K562 (cell line): ENCODE results near the gene DNAJB12. TPM values are rescaled to one million over a fixed set of nuclear protein-coding genes. Genes with fewer than 3 reads are reported as not detected.
A peak's percentile ranks its signal among the peaks of the same experiment; 100 is the strongest.

Experiments
- ATAC-seq: fragments of 200-7000 bp; cut with Tn5 transposase; 3 replicates; pipeline ENCODE4 v1.9.1; 2020; ENCODE audit warnings: moderate library complexity
- BruUV-seq: library from RNA; stranded (reverse); fragments of 400-500 nt; replicated peaks from 2 replicates; lab custom pipeline; 2021; lab: Mats Ljungman, UMichigan
- CTCF ChIA-PET: fragments of 300-600 bp; formaldehyde crosslinking; extraction: SDS; loops from one replicate; lab custom pipeline; 2021; ENCODE audit warnings: low intra/inter-chr PET ratio; lab: Yijun Ruan, JAX
- POLR2A ChIA-PET: fragments of 300-600, 350-650 bp; sonication (Branson Sonifier 250); formaldehyde crosslinking; extraction: SDS; loops from one replicate; lab custom pipeline; 2021; ENCODE audit warnings: antibody characterized with exemption, inconsistent platforms; lab: Yijun Ruan, JAX
- DNase-seq, 4 experiments: peaks; one replicate each; pipeline versions ENCODE4 v3.0.0 to v3.0.0-alpha.2; 2011 to 2018; ENCODE audit warnings: low spot score in 3 of 4, mixed read lengths in 3 of 4; ENCODE audit errors: extremely low read depth in 1 of 4
- FAIRE-seq: peaks from 2 replicates; lab custom pipeline; 2011; peaks lifted over from hg19 to GRCh38; lab: Jason Lieb, UNC
- H2AFZ ChIP-seq: 2 replicates; pipeline ENCODE4 v1.6.0; 2011; ENCODE audit warnings: low read depth, low read length, control low read depth, inconsistent platforms
- H3K27ac ChIP-seq: fragments of 200-600 bp; 3 replicates; pipeline ENCODE4 v1.8.0; 2011; ENCODE audit warnings: low read depth, mild to moderate bottlenecking, control low read depth, inconsistent platforms, low read length, moderate library complexity, mixed read lengths; ENCODE audit errors: extremely low read depth
- H3K27me3 ChIP-seq, 2 experiments: fragments of 300-600 bp in 1 of 2; 2 replicates in 1 of 2; 3 replicates in 1 of 2; pipeline versions ENCODE4 v1.6.0 to v1.8.0; 2011; ENCODE audit warnings: inconsistent platforms in 2 of 2, low read length in 2 of 2, mild to moderate bottlenecking in 1 of 2, mixed read lengths in 1 of 2, moderate library complexity in 1 of 2; ENCODE audit not compliant: control insufficient read depth in 2 of 2, insufficient read depth in 2 of 2
- H3K36me3 ChIP-seq: fragments of 300-600 bp; 3 replicates; pipeline ENCODE4 v1.8.0; 2011; ENCODE audit warnings: mild to moderate bottlenecking, low read length, inconsistent platforms; ENCODE audit not compliant: control insufficient read depth, insufficient read depth
- H3K4me1 ChIP-seq, 2 experiments: fragments of 200-600 bp in 1 of 2; replicated peaks in 1 of 2; 2 replicates in 1 of 2; 3 replicates in 1 of 2; pipeline versions ENCODE4 v1.5.1 to v1.8.0; 2011; ENCODE audit warnings: inconsistent platforms in 2 of 2, low read length in 2 of 2, mild to moderate bottlenecking in 1 of 2, mixed read lengths in 1 of 2, moderate library complexity in 1 of 2; ENCODE audit not compliant: control insufficient read depth in 2 of 2, insufficient read depth in 2 of 2
- H3K4me2 ChIP-seq: 2 replicates; pipeline ENCODE4 v1.6.1; 2011; ENCODE audit warnings: low read length, control low read depth, inconsistent platforms, mixed read lengths; ENCODE audit not compliant: insufficient read depth
- H3K4me3 ChIP-seq: fragments of 200-600 bp; sonication (generic), shearing (Covaris generic); 2 replicates; pipeline ENCODE4 v1.5.1; 2016; ENCODE audit warnings: control low read depth, inconsistent platforms
- H3K79me2 ChIP-seq: fragments of 200-600 bp; 3 replicates; pipeline ENCODE4 v1.8.0; 2011; ENCODE audit warnings: low read length, inconsistent platforms; ENCODE audit not compliant: control insufficient read depth, insufficient read depth
- H3K9ac ChIP-seq, 2 experiments: 2 replicates each; pipeline versions ENCODE4 v1.6.0 to v1.6.1; 2011; ENCODE audit warnings: low read depth in 2 of 2, low read length in 2 of 2, control low read depth in 1 of 2, inconsistent platforms in 1 of 2, mild to moderate bottlenecking in 1 of 2, mixed read lengths in 1 of 2; ENCODE audit not compliant: insufficient read depth in 1 of 2
- H3K9me1 ChIP-seq: one replicate; pipeline ENCODE4 v1.6.0; 2011; ENCODE audit warnings: inconsistent platforms, mild to moderate bottlenecking, low read length, moderate library complexity; ENCODE audit not compliant: control insufficient read depth, insufficient read depth
- H3K9me3 ChIP-seq: replicated peaks from 2 replicates; pipeline ENCODE4 v1.5.1; 2011; ENCODE audit warnings: low read depth, low read length, inconsistent platforms; ENCODE audit not compliant: control insufficient read depth, insufficient read depth
- H4K20me1 ChIP-seq: replicated peaks from 2 replicates; pipeline ENCODE4 v1.6.1; 2011; ENCODE audit warnings: low read length, inconsistent platforms, mixed read lengths; ENCODE audit not compliant: control insufficient read depth, insufficient read depth
- CREB1 ChIP-seq, 2 experiments: sonication (generic) in 1 of 2; formaldehyde crosslinking in 1 of 2; IDR thresholded peaks; 2 replicates each; pipeline versions ENCODE4 v1.6.1 to v1.8.0; 2012 to 2022; ENCODE audit warnings: inconsistent platforms in 1 of 2, mild to moderate bottlenecking in 1 of 2, missing genetic modification reagents in 1 of 2, moderate library complexity in 1 of 2
- FOXK1 ChIP-seq: sonication (generic); formaldehyde crosslinking; IDR thresholded peaks from 2 replicates; pipeline ENCODE4 v1.8.0; 2022; ENCODE audit warnings: missing genetic modification reagents, mild to moderate bottlenecking, borderline replicate concordance
- MECOM ChIP-seq: fragments of 250-450 bp; sonication (Bioruptor Pico); IDR thresholded peaks from 2 replicates; pipeline ENCODE4 v1.8.0; 2022; ENCODE audit warnings: inconsistent platforms
- POLR2AphosphoS5 ChIP-seq: IDR thresholded peaks from 2 replicates; pipeline ENCODE4 v1.6.1; 2011; ENCODE audit warnings: mild to moderate bottlenecking, low read depth, low read length, moderate library complexity; ENCODE audit not compliant: control insufficient read depth, insufficient read depth
- SAFB2 ChIP-seq: fragments of 200-400 bp; formaldehyde crosslinking; IDR thresholded peaks from 2 replicates; pipeline ENCODE4 v1.6.1; 2018; ENCODE audit warnings: borderline replicate concordance, low read length, low read depth, moderate library complexity; ENCODE audit not compliant: severe bottlenecking
- STAT6 ChIP-seq: sonication (generic); formaldehyde crosslinking; IDR thresholded peaks from 2 replicates; pipeline ENCODE4 v1.8.1; 2023; ENCODE audit warnings: mild to moderate bottlenecking, missing genetic modification reagents
- WGBS: fragments of 100-300 bp; shearing (Covaris generic); methylation state at CpG from one replicate; pipeline ENCODE4 v1.1.6; 2016; ENCODE audit warnings: low coverage, mixed read lengths; ENCODE audit not compliant: insufficient coverage; ENCODE audit errors: missing lambda C conversion rate; 5-methylcytosine and 5-hydroxymethylcytosine counted together
- in situ Hi-C: fragments of 300-500 bp; cut with MboI; formaldehyde crosslinking; loops from 4 replicates; pipeline ENCODE4 v1.15.0; 2018; ENCODE audit warnings: inconsistent platforms, mixed read lengths
- intact Hi-C: fragments of 100-400 bp; cut with micrococcal nuclease; formaldehyde crosslinking; loops from 2 replicates; pipeline ENCODE4 v1.14.2; 2022
- polyA plus RNA-seq, 8 experiments: library from polyadenylated mRNA; depleted of rRNA in 4 of 8; stranded (reverse) in 5 of 8; unstranded in 3 of 8; fragments of >200 nt; fragmentation: Nextera tagmentation in 2 of 8; fragmentation: Illumina TruSeq in 1 of 8; extraction: Ambion mirVana in 2 of 8; extraction: Trizol in 1 of 8; gene quantifications; 2 replicates each; pipeline versions ENCODE4 v1.2.1 to v1.2.3, GENCODE V29; 2011 to 2014; ENCODE audit warnings: inconsistent platforms in 1 of 8, missing spikeins in 1 of 8
- total RNA-seq, 7 experiments: library from RNA; depleted of rRNA in 6 of 7; stranded (reverse); fragments of >200 nt in 6 of 7; fragmentation: Illumina TruSeq in 2 of 7; extraction: Trizol in 2 of 7; gene quantifications; 2 replicates each; pipeline versions ENCODE4 v1.2.1 to v1.2.3, GENCODE V29; 2011 to 2021; ENCODE audit warnings: low replicate concordance in 1 of 7

Gene DNAJB12
- total and polyA plus RNA-seq, 9 of the 15 experiments (the other 6 are each of a cell fraction or from before 2014, with no cell fraction given) = 3.5 to 31.5 (median 20.3) TPM

- Histone ChIP-seq H3K27me3 (no peaks in the 10 kb centered on the region), H3K9me3 (no peaks in the 10 kb centered on the region), H3K27ac (no peak overlapping the region), H3K79me2 (no peaks in the 10 kb centered on the region), H4K20me1 (no peaks in the 10 kb centered on the region), H3K4me2 (no peak overlapping the region), H3K36me3 (peaks cover 48% of the 10 kb centered on the region; the same call in 2 of the 3 replicates), H2AFZ (no peak overlapping the region), H3K9ac (no peak overlapping the region), H3K4me1 (peaks cover 13 to 42% of the 10 kb centered on the region in 2 experiments; a peak in 4 of 5 replicates), H3K9me1 (no peaks in the 10 kb centered on the region), H3K4me3 (no peak overlapping the region)
- ChIA-PET CTCF (interaction anchor here (1.7 kb wide), 1 partner anchor 285 kb away, joined by 4 read pairs; no protein-coding TSS in a partner anchor), POLR2A (interaction anchor here (0.6 to 13.1 kb wide), 9 partner anchors 8 to 442 kb away, joined by 3 to 197 read pairs (median 3); partner anchors contain the start of gene DDIT4)
- intact Hi-C loops (no loop called here), in situ Hi-C loops (loop anchor here (10.0 to 25.0 kb wide), 3 partner anchors 199 to 1021 kb away; partner anchors contain the start of gene SLC29A3)
- TF ChIP-seq MECOM (CRISPR knock-in tag) (no peak), STAT6 (CRISPR knock-in tag) (no peak), FOXK1 (0 out of 2 replicates have a peak, but pooled peaks have one; percentile 21), POLR2AphosphoS5 (0 out of 2 replicates have a peak, but pooled peaks have one; percentile 17), CREB1 (IDR thresholded peaks at IDR 0.05) (no peak), CREB1 (CRISPR knock-in tag; IDR thresholded peaks at IDR 0.05) (no peak), SAFB2 (no peak)
- FAIRE-seq (no peak), ATAC-seq (no peak), DNase-seq (no peak)
- no TSS peak for BruUV-seq
- 86% methylated on average over 19 of the region's 19 CpGs for WGBS
These were observed 21.4 kb downstream of the DNAJB12 start for GRCh38 chr10:72333112-72334015.
